Neural cell (in vitro differentiated cells): ENCODE data around the gene MAGEA8.
"Not testable (repeated sequence)": the region's sequence is repeated elsewhere in the genome, so short reads cannot be mapped to it uniquely, and the experiment has no call there.

Experiments
- CTCF ChIP-seq: fragments of 450-650 bp; IDR thresholded peaks from 2 replicates; pipeline ENCODE4 v1.5.1; 2014; ENCODE audit warnings: antibody characterized with exemption, mild to moderate bottlenecking, moderate library complexity; ENCODE audit not compliant: poor library complexity, severe bottlenecking
- EZH2 ChIP-seq: fragments of 200-600, 300-800 bp; shearing (Covaris generic), sonication (generic); IDR thresholded peaks from 2 replicates; pipeline ENCODE4 v1.6.1; 2014; ENCODE audit warnings: antibody characterized with exemption, low read length, borderline replicate concordance, mild to moderate bottlenecking; ENCODE audit not compliant: insufficient read depth, poor library complexity, severe bottlenecking
- POLR2AphosphoS5 ChIP-seq: IDR thresholded peaks from 2 replicates; pipeline ENCODE4 v1.6.1; 2012
- RAD21 ChIP-seq: fragments of 450-650 bp; conservative IDR thresholded peaks from 2 replicates; pipeline ENCODE4 v1.6.1; 2014; ENCODE audit warnings: antibody characterized with exemption, mild to moderate bottlenecking, moderate library complexity
- REST ChIP-seq: IDR thresholded peaks from 2 replicates; pipeline ENCODE4 v1.6.1; 2012; ENCODE audit warnings: borderline replicate concordance
- SMC3 ChIP-seq: fragments of 450-650 bp; conservative IDR thresholded peaks from 2 replicates; pipeline ENCODE4 v1.6.1; 2014; ENCODE audit warnings: antibody characterized with exemption, mild to moderate bottlenecking, moderate library complexity; ENCODE audit not compliant: poor library complexity

- not testable (repeated sequence) for TF ChIP-seq POLR2AphosphoS5, CTCF, EZH2, RAD21, REST, SMC3
Observed at GRCh38 chrX:149924434-149924833, 43.5 kb downstream of the MAGEA8 start.
